OCI-LY1 (cell line): ENCODE results near the gene RRAGC.
"Not testable (repeated sequence)": the region's sequence is repeated elsewhere in the genome, so short reads cannot be mapped to it uniquely, and the experiment has no call there.

Experiments used
- H2AFZ ChIP-seq: fragments of 200-600 bp; sonication (generic), shearing (Covaris generic); 2 replicates; pipeline ENCODE4 v1.6.0; 2014; ENCODE audit warnings: antibody characterized with exemption, mild to moderate bottlenecking, low read length
- H3F3A ChIP-seq: fragments of 200-600 bp; sonication (generic), shearing (Covaris generic); 2 replicates; pipeline ENCODE4 v1.6.0; 2014; ENCODE audit warnings: mild to moderate bottlenecking, antibody characterized with exemption, low read length, moderate library complexity; ENCODE audit not compliant: insufficient read depth
- H3K27ac ChIP-seq: fragments of 200-600 bp; sonication (generic); 2 replicates; pipeline ENCODE4 v1.5.1; 2014; ENCODE audit warnings: low read length, mixed run types, mild to moderate bottlenecking, low read depth; ENCODE audit not compliant: poor library complexity, severe bottlenecking
- H3K27me3 ChIP-seq: fragments of 200-600 bp; sonication (generic); 2 replicates; pipeline ENCODE4 v1.6.0; 2014; ENCODE audit warnings: antibody characterized with exemption, mild to moderate bottlenecking, low read length, moderate library complexity; ENCODE audit not compliant: insufficient read depth
- H3K36me3 ChIP-seq: fragments of 200-600 bp; sonication (generic); 2 replicates; pipeline ENCODE4 v1.6.1; 2014; ENCODE audit warnings: mild to moderate bottlenecking, antibody characterized with exemption, low read length, moderate library complexity, mixed read lengths; ENCODE audit not compliant: insufficient read depth
- H3K4me1 ChIP-seq: fragments of 200-600 bp; sonication (generic); 2 replicates; pipeline ENCODE4 v1.5.1; 2014; ENCODE audit warnings: mild to moderate bottlenecking, low read length, moderate library complexity; ENCODE audit not compliant: insufficient read depth, severe bottlenecking
- H3K4me2 ChIP-seq: fragments of 200-600 bp; sonication (generic), shearing (Covaris generic); 2 replicates; pipeline ENCODE4 v1.6.1; 2014; ENCODE audit warnings: low read length
- H3K4me3 ChIP-seq: fragments of 200-600 bp; sonication (generic); 2 replicates; pipeline ENCODE4 v1.5.1; 2014; ENCODE audit warnings: low read length, low read depth, mild to moderate bottlenecking, mixed read lengths; ENCODE audit not compliant: poor library complexity, severe bottlenecking
- H3K79me2 ChIP-seq: fragments of 200-600 bp; shearing (Covaris generic); 2 replicates; pipeline ENCODE4 v1.6.1; 2016; ENCODE audit warnings: mixed run types, low read length, mixed read lengths; ENCODE audit not compliant: insufficient read depth
- H3K9ac ChIP-seq: fragments of 200-600 bp; sonication (generic), shearing (Covaris generic); 2 replicates; pipeline ENCODE4 v1.6.1; 2014; ENCODE audit warnings: mild to moderate bottlenecking, low read length, mixed read lengths
- H3K9me2 ChIP-seq: fragments of 200-600 bp; sonication (generic), shearing (Covaris generic); 2 replicates; pipeline ENCODE4 v1.6.1; 2014; ENCODE audit warnings: low read depth, mild to moderate bottlenecking, low read length, mixed read lengths
- H3K9me3 ChIP-seq: fragments of 200-600 bp; shearing (Covaris generic); 2 replicates; pipeline ENCODE4 v1.6.1; 2014; ENCODE audit warnings: low read length, mixed read lengths
- H4K20me1 ChIP-seq: fragments of 200-600 bp; sonication (generic), shearing (Covaris generic); 2 replicates; pipeline ENCODE4 v1.6.0; 2016; ENCODE audit warnings: mild to moderate bottlenecking, low read length; ENCODE audit not compliant: insufficient read depth
- EZH2 ChIP-seq: fragments of 200-600 bp; sonication (generic), shearing (Covaris generic); IDR thresholded peaks from 2 replicates; pipeline ENCODE4 v1.8.0; 2017; ENCODE audit warnings: borderline replicate concordance, mixed run types, mild to moderate bottlenecking, antibody characterized with exemption, low read length, moderate library complexity, mixed read lengths
- TF ChIP-seq, protein P1 (sequence below): fragments of 200-600 bp; sonication (generic), shearing (Covaris generic); IDR thresholded peaks from 2 replicates; pipeline ENCODE4 v1.5.1; 2017; ENCODE audit warnings: mild to moderate bottlenecking, antibody characterized with exemption, low read length, moderate library complexity, mixed read lengths

The RRAGC gene

DNA sequence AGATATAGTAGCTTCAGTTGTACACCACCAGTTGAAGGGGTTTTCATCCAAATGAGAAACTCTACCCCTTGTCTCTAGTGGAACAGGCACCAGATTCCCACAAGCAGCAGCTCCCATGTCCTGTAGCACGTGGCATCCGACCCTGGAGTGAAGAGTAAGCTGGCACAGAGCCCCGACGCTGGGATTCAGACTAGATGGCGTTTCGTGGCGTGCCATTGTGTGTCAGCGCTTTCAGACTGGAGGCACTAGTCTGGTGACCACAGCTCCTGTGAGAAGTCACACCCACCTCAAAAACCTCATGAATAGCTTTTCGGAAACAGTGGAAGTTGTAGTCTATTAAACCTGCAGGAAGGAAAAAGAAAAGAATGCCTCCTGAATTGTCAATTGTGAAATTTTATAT is 20.2 kb downstream of the RRAGC start:
- no peaks in the 10 kb centered on the region for H3K4me1 ChIP-seq
- no peak overlapping the region for H3K27ac ChIP-seq
- no peak overlapping the region for H3K4me3 ChIP-seq
- no peak overlapping the region for H3K9ac ChIP-seq
- no peaks in the 10 kb centered on the region for H3K27me3 ChIP-seq
- no peaks in the 10 kb centered on the region for H3K9me2 ChIP-seq
- no peaks in the 10 kb centered on the region for H4K20me1 ChIP-seq
- H2AFZ ChIP-seq = no peak overlapping the region
- TF ChIP-seq, protein P1, sequence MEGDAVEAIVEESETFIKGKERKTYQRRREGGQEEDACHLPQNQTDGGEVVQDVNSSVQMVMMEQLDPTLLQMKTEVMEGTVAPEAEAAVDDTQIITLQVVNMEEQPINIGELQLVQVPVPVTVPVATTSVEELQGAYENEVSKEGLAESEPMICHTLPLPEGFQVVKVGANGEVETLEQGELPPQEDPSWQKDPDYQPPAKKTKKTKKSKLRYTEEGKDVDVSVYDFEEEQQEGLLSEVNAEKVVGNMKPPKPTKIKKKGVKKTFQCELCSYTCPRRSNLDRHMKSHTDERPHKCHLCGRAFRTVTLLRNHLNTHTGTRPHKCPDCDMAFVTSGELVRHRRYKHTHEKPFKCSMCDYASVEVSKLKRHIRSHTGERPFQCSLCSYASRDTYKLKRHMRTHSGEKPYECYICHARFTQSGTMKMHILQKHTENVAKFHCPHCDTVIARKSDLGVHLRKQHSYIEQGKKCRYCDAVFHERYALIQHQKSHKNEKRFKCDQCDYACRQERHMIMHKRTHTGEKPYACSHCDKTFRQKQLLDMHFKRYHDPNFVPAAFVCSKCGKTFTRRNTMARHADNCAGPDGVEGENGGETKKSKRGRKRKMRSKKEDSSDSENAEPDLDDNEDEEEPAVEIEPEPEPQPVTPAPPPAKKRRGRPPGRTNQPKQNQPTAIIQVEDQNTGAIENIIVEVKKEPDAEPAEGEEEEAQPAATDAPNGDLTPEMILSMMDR = no peak
- no peak for TF ChIP-seq EZH2
- peaks cover 34% of the 10 kb centered on the region for H3K36me3 ChIP-seq
- no peak overlapping the region for H3K4me2 ChIP-seq
- H3F3A ChIP-seq = no peaks in the 10 kb centered on the region
- no peaks in the 10 kb centered on the region for H3K9me3 ChIP-seq
- H3K79me2 ChIP-seq = no peaks in the 10 kb centered on the region

DNA sequence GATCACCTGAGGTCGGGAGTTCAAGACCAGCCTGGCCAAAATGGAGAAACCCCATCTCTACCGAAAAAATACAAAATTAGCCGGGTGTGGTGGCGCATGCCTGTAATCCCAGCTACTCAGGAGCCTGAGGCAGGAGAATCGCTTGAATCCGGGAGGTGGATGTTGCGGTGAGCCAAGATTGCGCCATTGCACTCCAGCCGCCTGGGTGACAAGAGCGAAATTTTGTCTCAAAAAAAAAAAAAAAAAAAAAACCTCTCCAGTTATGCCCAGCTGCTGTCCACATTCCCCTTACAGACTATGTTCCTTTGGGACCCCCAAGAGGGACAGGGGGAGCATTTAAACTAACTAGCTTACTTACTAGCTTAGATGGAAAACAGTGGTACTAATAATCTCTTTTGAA is 23.3 kb downstream of the RRAGC start:
- H3K9ac ChIP-seq, H3F3A ChIP-seq, H3K4me2 ChIP-seq, H3K27ac ChIP-seq, H3K27me3 ChIP-seq, H2AFZ ChIP-seq, H4K20me1 ChIP-seq, H3K4me1 ChIP-seq, H3K9me2 ChIP-seq, H3K79me2 ChIP-seq, H3K9me3 ChIP-seq, H3K4me3 ChIP-seq: not testable (repeated sequence)
- peaks cover 27% of the 10 kb centered on the region for H3K36me3 ChIP-seq

DNA sequence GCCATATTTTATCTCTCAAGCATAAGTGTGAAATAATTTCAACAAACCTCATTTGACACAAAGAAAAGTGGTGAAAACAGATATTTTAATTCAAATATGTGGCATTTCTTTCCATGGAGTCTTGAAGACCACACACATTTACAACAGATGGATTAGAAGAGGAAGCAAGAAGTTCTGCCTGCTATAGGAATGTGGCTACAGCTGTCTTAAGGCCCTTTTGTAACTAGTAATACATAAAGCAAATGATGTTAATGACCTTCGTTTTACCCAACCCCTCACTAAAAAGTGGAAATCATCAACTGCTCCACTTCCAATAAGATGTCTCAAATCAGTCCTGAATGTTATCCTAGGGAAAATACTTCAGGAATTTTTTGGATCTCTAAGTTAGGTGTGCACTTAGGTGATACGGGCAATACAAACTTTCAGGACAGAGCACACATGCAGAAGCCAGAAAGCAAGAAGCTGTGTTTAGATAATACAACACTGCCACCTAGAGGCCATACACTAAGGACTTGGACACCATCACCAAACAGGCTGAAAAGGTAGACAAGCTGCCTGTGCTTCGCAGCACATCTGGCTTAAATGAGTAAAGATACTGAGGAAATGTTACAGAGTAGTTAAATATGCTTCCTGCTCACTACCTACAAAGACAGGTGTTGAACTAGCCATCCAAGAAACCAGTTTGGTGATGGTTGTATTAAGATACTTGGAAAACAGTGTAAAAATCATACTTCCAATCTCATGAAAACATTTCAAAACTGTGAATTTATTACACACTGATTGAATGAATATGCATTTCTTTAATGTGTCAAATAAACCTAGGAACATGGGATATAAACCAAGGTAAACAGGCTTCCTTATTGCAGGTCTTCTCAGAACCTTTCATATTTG is 24.4 kb downstream of the RRAGC start:
- H3K27me3 ChIP-seq = 0 out of 2 replicates have a peak, but pooled peaks cover 4% of the 10 kb centered on the region
- no peak overlapping the region for H2AFZ ChIP-seq
- H3K4me3 ChIP-seq = no peak overlapping the region
- no peak overlapping the region for H3K9ac ChIP-seq
- H4K20me1 ChIP-seq = no peaks in the 10 kb centered on the region
- no peak overlapping the region for H3K27ac ChIP-seq
- H3K79me2 ChIP-seq = no peaks in the 10 kb centered on the region
- H3K36me3 ChIP-seq = peaks cover 18% of the 10 kb centered on the region
- no peak overlapping the region for H3K4me2 ChIP-seq
- TF ChIP-seq, protein P1 = peak; percentile 85
- TF ChIP-seq EZH2 = no peak
- H3K4me1 ChIP-seq = no peaks in the 10 kb centered on the region
- H3F3A ChIP-seq = no peaks in the 10 kb centered on the region
- H3K9me3 ChIP-seq = no peaks in the 10 kb centered on the region
- no peaks in the 10 kb centered on the region for H3K9me2 ChIP-seq
